Ectodermal cell (in vitro differentiated cells): ENCODE results near the gene LIX1L.

Experiments used
- H3K27ac ChIP-seq: 2 replicates; pipeline ENCODE4 v1.7.0; 2013; ENCODE audit warnings: mild to moderate bottlenecking, low read depth, low read length; ENCODE audit not compliant: insufficient read depth, poor library complexity, severe bottlenecking
- H3K27me3 ChIP-seq: 2 replicates; pipeline ENCODE4 v1.7.0; 2013; ENCODE audit warnings: mild to moderate bottlenecking, low read length; ENCODE audit not compliant: insufficient read depth, control insufficient read depth, poor library complexity, severe bottlenecking
- H3K36me3 ChIP-seq: one replicate; pipeline ENCODE4 v1.7.0; 2013; ENCODE audit warnings: low read length; ENCODE audit not compliant: control insufficient read depth, insufficient read depth
- H3K4me1 ChIP-seq: one replicate; pipeline ENCODE4 v1.7.0; 2013; ENCODE audit warnings: low read length; ENCODE audit not compliant: control insufficient read depth, insufficient read depth
- H3K4me3 ChIP-seq: 2 replicates; pipeline ENCODE4 v1.7.0; 2013; ENCODE audit warnings: low read depth, low read length, control low read depth; ENCODE audit not compliant: insufficient read depth
- H3K9me3 ChIP-seq: 2 replicates; pipeline ENCODE4 v1.7.0; 2013; ENCODE audit warnings: mild to moderate bottlenecking, low read length, moderate library complexity; ENCODE audit not compliant: control insufficient read depth
- WGBS, 2 experiments: methylation state at CpG; one replicate each; pipeline ENCODE4 v1.1.7; 2013; ENCODE audit warnings: missing lambda C conversion rate in 2 of 2; 5-methylcytosine and 5-hydroxymethylcytosine counted together

The LIX1L gene

DNA sequence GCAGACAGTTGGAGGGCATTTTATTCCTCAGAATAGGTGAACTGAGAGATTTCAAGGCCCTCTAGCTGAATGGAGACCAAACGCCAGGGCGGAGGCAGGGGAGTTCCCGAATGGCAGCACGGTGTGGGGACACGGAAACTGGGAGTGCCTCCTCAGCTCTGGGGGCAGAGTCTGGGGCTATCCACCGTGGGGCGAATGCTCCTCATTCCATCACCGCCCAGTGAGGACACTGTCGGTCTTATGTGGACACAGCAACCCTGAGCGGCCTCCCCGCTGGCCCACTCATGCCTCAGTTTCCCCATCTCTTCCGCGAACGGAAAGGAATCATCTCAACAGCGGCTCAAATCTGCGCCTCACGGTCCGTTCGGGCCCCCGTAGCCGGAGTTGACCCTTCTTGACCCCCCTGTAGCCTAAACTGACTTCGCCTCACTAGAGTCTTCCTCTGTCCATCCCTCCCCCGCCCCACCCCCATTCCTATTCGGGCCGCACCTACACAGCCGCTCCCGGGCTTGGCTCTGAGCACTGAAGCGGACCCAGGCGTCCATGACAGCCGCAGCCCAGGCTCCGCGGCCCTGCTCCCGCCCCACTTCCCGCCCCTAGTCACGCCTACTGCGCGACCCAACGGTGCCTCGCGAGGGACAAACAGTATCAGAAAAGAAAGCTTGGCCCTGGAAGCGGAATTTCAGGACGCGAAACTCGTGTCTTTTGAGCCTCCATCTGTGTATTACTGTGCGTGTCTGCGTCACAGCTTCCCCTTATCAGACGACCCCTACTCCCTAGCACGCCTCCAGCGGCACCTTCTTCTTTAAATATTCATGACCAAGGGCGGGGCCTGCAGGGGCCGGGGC, 39.4 kb downstream of the LIX1L start, which contains the start of gene PEX11B:
Gene PEX11B (minus strand): TSS at position 574 of the 848 bp plus-strand sequence. CDS start 29 bp downstream, at position 545.
- Histone ChIP-seq H3K27me3 (no peaks in the 10 kb centered on the region), H3K9me3 (no peaks in the 10 kb centered on the region), H3K27ac (no peak within 1 kb of the TSS), H3K36me3 (peaks cover 5% of the 10 kb centered on the region), H3K4me1 (no peaks in the 10 kb centered on the region), H3K4me3 (peak within 1 kb of the TSS; percentile 70)
- WGBS, 2 experiments = 1 to 2% methylated on average over 51 of the region's 51 CpGs

DNA sequence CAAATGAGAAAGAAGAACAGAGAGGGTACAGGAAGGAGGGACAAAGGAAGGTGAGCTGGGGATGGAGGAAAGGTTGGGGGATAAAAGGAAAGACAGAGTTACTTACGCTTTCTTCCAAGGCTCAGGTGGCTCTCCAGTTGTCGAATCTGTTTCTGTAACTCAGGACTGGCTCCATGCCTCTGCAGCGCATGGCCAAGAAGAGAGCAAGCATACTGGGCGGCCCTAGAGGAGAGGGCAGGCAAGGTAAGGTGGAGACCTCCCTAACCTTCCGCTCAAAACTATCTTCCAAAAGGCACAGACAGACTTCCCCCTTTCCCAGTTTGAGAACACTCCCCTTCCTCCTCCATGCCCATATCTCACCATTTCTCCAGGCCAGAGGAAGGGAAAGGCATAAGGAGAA, 40.2 kb downstream of the LIX1L start:
- no peaks in the 10 kb centered on the region for H3K27me3 ChIP-seq
- 89 to 93% methylated on average over 5 of the region's 5 CpGs for WGBS, 2 experiments
- no peaks in the 10 kb centered on the region for H3K4me1 ChIP-seq
- peak overlapping the region; percentile 70 for H3K4me3 ChIP-seq
- H3K9me3 ChIP-seq = no peaks in the 10 kb centered on the region
- peaks cover 5% of the 10 kb centered on the region for H3K36me3 ChIP-seq
- no peak overlapping the region for H3K27ac ChIP-seq

- 90 to 94% methylated on average over 5 of the region's 5 CpGs for WGBS, 2 experiments
- Histone ChIP-seq H3K27ac (no peak overlapping the region), H3K9me3 (no peaks in the 10 kb centered on the region), H3K4me3 (no peak overlapping the region), H3K36me3 (peaks cover 8% of the 10 kb centered on the region), H3K27me3 (no peaks in the 10 kb centered on the region), H3K4me1 (no peaks in the 10 kb centered on the region)
These were observed 41.1 kb downstream of the LIX1L start for GRCh38 chr1:145916745-145917144.

DNA sequence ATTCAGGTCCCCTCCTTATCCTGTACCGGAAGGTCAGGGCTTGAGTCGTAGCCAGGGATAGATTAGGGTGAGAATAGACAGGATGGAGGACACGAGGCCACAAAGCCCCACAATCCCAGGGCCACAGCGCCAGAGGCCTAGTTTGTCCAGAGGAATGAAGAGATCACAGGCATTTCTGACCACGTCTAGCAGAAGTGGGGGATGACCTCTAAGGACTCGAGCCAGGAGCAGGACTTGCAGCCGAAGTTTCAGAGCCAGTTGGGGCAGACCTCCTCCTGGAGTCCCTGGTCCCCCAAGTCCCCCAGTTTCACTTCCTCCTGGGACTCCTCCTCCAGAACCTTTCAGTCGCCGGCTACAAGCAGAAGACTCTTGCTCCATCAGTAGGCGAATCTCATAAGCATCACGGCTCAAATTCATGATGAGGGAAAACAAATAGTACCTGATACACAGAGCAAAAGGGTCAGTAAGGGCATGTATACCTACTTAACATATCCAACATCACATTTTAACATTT, 45.6 kb downstream of the LIX1L start:
- H3K4me1 ChIP-seq = no peaks in the 10 kb centered on the region
- H3K4me3 ChIP-seq = no peak overlapping the region
- no peak overlapping the region for H3K27ac ChIP-seq
- no peaks in the 10 kb centered on the region for H3K9me3 ChIP-seq
- H3K36me3 ChIP-seq = peaks cover 8% of the 10 kb centered on the region
- WGBS, 2 experiments = 91 to 95% methylated on average over 11 of the region's 11 CpGs
- no peaks in the 10 kb centered on the region for H3K27me3 ChIP-seq

DNA sequence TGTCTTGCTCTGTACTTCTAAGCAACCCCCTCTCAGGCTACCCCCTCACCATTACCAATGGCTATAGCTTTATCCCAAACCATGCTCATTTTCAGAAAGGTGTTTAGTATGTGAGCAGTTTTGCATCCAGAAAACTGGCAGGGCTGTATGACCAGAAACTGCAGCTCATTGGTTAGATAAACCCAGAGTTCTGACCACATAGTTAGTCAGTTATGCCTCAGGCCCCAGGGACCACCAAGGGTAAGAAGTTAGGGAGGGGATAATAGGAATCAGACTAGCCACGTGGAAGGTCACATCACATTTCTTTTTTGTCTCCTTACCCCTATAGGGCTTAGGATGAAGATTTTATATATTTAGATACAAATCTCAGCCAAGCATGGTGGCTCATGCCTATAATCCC, 49.2 kb downstream of the LIX1L start:
- no peak overlapping the region for H3K4me3 ChIP-seq
- WGBS, 2 experiments = no CpG with 5 or more reads among the region's 1 CpG
- H3K36me3 ChIP-seq = peaks cover 3% of the 10 kb centered on the region
- no peaks in the 10 kb centered on the region for H3K4me1 ChIP-seq
- H3K27ac ChIP-seq = no peak overlapping the region
- H3K27me3 ChIP-seq = no peaks in the 10 kb centered on the region
- no peaks in the 10 kb centered on the region for H3K9me3 ChIP-seq

- 75 to 79% methylated on average over 10 of the region's 10 CpGs for WGBS, 2 experiments
- no peaks in the 10 kb centered on the region for H3K27me3 ChIP-seq
These were observed 50.7 kb downstream of the LIX1L start for GRCh38 chr1:145906954-145907753.

DNA sequence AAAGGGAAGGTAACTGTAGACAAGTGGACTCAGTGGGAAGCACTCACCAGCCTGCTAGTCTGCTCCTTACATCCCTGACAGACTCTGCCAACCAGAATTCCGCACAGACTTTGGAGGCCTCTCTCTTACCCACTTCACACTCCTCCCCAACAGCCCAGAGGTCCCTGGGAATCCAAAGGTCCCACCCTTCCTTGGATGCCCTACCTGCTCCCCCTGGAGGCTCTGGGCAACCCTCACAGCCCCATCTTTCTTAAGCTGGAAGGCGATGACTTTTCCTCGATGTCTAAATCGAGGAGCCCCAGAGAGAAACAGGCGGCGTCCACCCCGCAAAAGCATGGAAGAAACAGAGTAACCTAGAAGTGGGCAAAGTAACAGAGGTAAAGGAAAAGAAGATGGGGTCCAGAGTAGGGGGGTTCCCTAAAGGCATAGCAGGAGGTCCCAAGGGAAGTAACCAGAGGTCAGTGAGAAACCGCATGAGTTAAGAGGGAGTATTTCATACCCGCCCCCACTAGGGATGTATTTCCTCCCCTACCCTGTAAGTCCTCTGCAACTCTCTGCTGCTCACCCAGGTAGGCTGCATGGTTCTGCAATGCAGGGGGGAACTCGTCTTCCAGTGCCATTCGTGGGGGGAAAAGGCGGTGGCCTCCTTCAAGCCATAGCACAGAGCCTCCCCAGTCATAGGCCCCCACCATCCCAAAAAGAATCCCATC, 56.4 kb downstream of the LIX1L start:
- H3K9me3 ChIP-seq = no peaks in the 10 kb centered on the region
- 93% methylated on average over 12 of the region's 12 CpGs for WGBS, 2 experiments
- H3K36me3 ChIP-seq = no peaks in the 10 kb centered on the region
- H3K4me1 ChIP-seq = peaks cover 7% of the 10 kb centered on the region
- H3K27ac ChIP-seq = no peak overlapping the region
- H3K27me3 ChIP-seq = no peaks in the 10 kb centered on the region
- H3K4me3 ChIP-seq = no peak overlapping the region

More at GRCh38 chr1:145906954-145907753, 50.7 kb downstream of the LIX1L start:
- Histone ChIP-seq H3K36me3 (peaks cover 3% of the 10 kb centered on the region), H3K4me1 (no peaks in the 10 kb centered on the region), H3K9me3 (no peaks in the 10 kb centered on the region), H3K4me3 (no peak overlapping the region), H3K27ac (no peak overlapping the region)

GRCh38 chr1:145898756-145899155, 59.1 kb downstream of the LIX1L start:
- WGBS, 2 experiments = 75 to 81% methylated on average over 5 of the region's 5 CpGs
- Histone ChIP-seq H3K36me3 (no peaks in the 10 kb centered on the region), H3K27me3 (no peaks in the 10 kb centered on the region), H3K4me1 (peaks cover 7% of the 10 kb centered on the region), H3K4me3 (no peak overlapping the region), H3K9me3 (no peaks in the 10 kb centered on the region), H3K27ac (peak overlapping the region; percentile 50)

- Histone ChIP-seq H3K4me1 (peaks cover 7% of the 10 kb centered on the region), H3K27me3 (no peaks in the 10 kb centered on the region), H3K4me3 (no peak overlapping the region), H3K9me3 (no peaks in the 10 kb centered on the region), H3K27ac (no peak overlapping the region), H3K36me3 (no peaks in the 10 kb centered on the region)
- 88 to 100% methylated on average over 1 of the region's 1 CpG for WGBS, 2 experiments
These were observed 59.8 kb downstream of the LIX1L start for GRCh38 chr1:145897969-145898368.
